Effector CD8-positive, alpha-beta T cell (primary cell): ENCODE data around the gene KIF5A.
A peak's percentile ranks its signal among the peaks of the same experiment; 100 is the strongest.

Experiments
- DNase-seq: peaks from one replicate; lab custom pipeline; 2025; lab: John Stamatoyannopoulos, UW

KIF5A gene

DNA sequence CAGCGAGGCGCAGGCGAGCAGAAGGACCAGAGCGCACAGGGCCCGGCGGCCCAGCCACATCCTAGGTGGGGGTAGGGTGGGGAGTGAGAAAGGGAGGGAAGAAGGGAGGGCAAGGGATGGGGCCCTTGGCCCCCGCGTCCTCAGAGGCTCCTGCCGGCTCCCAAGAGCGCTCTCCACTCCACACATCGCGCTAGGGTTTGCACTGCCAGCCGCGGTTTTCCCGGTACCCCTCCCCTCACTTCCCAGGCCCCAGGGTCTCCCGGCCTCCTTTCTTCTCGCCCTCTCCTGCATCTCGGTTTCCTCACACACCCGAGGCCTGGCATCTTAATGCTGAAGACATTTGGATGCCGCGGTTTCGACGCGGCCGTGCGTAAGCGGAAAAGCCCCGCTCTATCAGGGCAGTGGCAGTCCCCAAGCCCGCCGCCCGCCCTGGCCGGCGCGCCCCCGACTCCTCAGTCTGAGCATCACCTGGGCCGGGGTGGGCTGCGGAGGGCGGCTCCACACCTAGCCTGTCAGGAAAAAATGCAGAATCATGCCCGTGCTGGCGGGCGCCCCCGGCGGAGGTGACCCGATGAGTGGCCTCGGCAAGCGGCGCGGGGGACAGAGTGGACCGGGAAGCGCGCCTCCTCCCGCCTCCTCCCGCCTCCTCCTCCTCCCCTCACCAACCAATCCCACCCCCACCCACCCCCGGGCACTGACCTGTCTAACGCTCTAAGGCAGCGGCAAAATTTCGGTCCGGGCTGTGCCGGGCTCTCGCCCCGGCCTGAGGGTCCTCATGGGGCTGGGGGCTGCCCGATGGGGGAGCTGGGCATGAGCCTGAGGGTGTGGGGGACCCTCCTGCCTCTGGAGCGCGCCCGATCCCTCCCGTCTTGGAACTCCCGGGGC is 82.5 kb downstream of the KIF5A start:
- no peak for DNase-seq

DNA sequence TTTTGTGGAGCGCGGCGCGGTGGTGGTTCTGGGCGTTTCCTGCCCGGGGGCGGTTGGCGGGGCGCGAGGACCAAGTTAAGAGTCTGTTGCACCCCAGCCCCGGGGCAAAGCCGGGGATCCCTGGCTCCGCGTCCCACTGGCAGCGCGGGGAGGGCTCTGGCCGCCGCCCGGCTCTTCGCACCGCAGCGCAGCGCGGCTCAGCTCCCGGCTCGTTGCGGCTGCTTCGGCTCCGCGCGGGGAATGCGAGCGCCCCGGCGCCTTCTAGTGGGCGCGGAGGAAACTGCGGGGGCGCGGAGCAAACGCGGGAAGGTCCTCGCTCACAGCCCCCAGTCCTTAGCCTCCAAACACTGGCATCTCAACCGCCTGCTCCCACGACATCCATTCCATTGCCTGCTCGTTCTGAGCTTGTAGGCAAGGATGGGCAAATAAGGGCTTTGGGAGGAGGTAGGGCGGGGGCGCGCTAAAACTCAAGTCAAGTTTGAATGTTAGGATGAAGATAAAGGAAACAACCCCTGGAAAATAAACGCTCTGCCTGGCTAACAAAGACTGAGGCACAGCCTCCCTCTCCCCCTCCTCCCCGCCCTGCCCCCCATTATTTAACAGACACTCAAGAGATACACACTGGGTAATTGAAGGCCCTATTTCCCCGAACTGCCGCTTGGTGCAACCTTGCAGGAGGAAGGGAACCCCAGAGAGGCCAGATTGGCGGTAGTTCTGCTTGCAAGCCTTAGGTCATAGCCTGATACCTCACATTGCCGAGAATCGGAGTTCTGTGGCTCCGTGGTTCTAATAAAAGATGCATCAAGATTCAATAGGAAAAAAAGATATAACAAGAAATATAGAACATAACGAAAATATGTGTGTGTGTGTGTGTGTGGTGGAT is 83.4 kb downstream of the KIF5A start, which contains the start of gene B4GALNT1:
Gene B4GALNT1, minus strand, starts transcription at position 244 of the 883 bp plus-strand sequence. CDS start 1,069 bp downstream, outside the sequence.
- DNase-seq = peak; percentile 38
